Liver (tissue), 9 donors: ENCODE data around the gene ABCC9. TPM values are rescaled to one million over a fixed set of nuclear protein-coding genes. Genes with fewer than 3 reads are reported as not detected.

Experiments
- DNase-seq: peaks from one replicate; pipeline ENCODE4 v3.0.0-alpha.2; 2017; ENCODE audit warnings: low spot score
- H3K27ac ChIP-seq, 2 donors: one replicate each; pipeline ENCODE4 v1.7.0; 2013; ENCODE audit warnings: inconsistent platforms in 2 of 2, low read length in 2 of 2, control low read depth in 1 of 2, low read depth in 1 of 2, mild to moderate bottlenecking in 1 of 2
- H3K27me3 ChIP-seq, 4 donors: one replicate each; pipeline versions ENCODE4 v1.6.1 to v1.7.0; 2013; ENCODE audit warnings: low read length in 3 of 4, inconsistent platforms in 1 of 4, mild to moderate bottlenecking in 1 of 4, moderate library complexity in 1 of 4; ENCODE audit not compliant: control insufficient read depth in 4 of 4, insufficient read depth in 4 of 4
- H3K36me3 ChIP-seq, 4 donors: one replicate each; pipeline versions ENCODE4 v1.6.1 to v1.7.0; 2013; ENCODE audit warnings: low read length in 3 of 4, mild to moderate bottlenecking in 3 of 4, low read depth in 1 of 4, moderate library complexity in 1 of 4; ENCODE audit not compliant: control insufficient read depth in 4 of 4, insufficient read depth in 3 of 4
- H3K4me1 ChIP-seq, 4 donors: one replicate each; pipeline versions ENCODE4 v1.6.1 to v1.7.0; 2013; ENCODE audit warnings: low read length in 3 of 4, mild to moderate bottlenecking in 3 of 4, moderate library complexity in 1 of 4; ENCODE audit not compliant: control insufficient read depth in 4 of 4, insufficient read depth in 4 of 4
- H3K4me3 ChIP-seq, 3 donors: one replicate each; pipeline versions ENCODE4 v1.6.1 to v1.7.0; 2013; ENCODE audit warnings: low read length in 3 of 3, control low read depth in 1 of 3, low read depth in 1 of 3, mild to moderate bottlenecking in 1 of 3
- H3K9ac ChIP-seq, 2 donors: one replicate each; pipeline ENCODE4 v1.7.0; 2013; ENCODE audit warnings: low read length in 2 of 2, mild to moderate bottlenecking in 2 of 2, moderate library complexity in 2 of 2, control low read depth in 1 of 2, low read depth in 1 of 2
- H3K9me3 ChIP-seq, 4 donors: one replicate each; pipeline versions ENCODE4 v1.6.1 to v1.7.0; 2013; ENCODE audit warnings: low read length in 3 of 4; ENCODE audit not compliant: control insufficient read depth in 4 of 4
- FOXA2 ChIP-seq: IDR thresholded peaks from 2 replicates; pipeline ENCODE4 v1.6.1; 2016; ENCODE audit warnings: antibody characterized with exemption
- GABPA ChIP-seq, 2 donors: IDR thresholded peaks in 1 of 2; conservative IDR thresholded peaks in 1 of 2; 2 replicates each; pipeline ENCODE4 v1.6.1; 2016; ENCODE audit warnings: antibody characterized with exemption in 2 of 2, mild to moderate bottlenecking in 1 of 2, moderate library complexity in 1 of 2
- HNF4A ChIP-seq, 2 donors: conservative IDR thresholded peaks; 2 replicates each; pipeline ENCODE4 v1.6.1; 2016; ENCODE audit warnings: antibody characterized with exemption in 2 of 2, mild to moderate bottlenecking in 2 of 2
- HNF4G ChIP-seq: IDR thresholded peaks from 2 replicates; pipeline ENCODE4 v1.6.1; 2016; ENCODE audit warnings: antibody characterized with exemption
- JUND ChIP-seq, 2 donors: IDR thresholded peaks; 2 replicates each; pipeline ENCODE4 v1.6.1; 2016; ENCODE audit warnings: antibody characterized with exemption in 2 of 2
- RAD21 ChIP-seq, 2 donors: IDR thresholded peaks; 2 replicates each; pipeline ENCODE4 v1.6.1; 2016; ENCODE audit warnings: antibody characterized with exemption in 2 of 2, mild to moderate bottlenecking in 2 of 2
- RXRA ChIP-seq, 2 donors: IDR thresholded peaks; 2 replicates each; pipeline ENCODE4 v1.6.1; 2017 to 2018; ENCODE audit warnings: antibody characterized with exemption in 2 of 2, mild to moderate bottlenecking in 1 of 2
- TAF1 ChIP-seq: conservative IDR thresholded peaks from 2 replicates; pipeline ENCODE4 v1.6.1; 2016; ENCODE audit warnings: antibody characterized with exemption, mild to moderate bottlenecking
- YY1 ChIP-seq: IDR thresholded peaks from 2 replicates; pipeline ENCODE4 v1.6.1; 2016; ENCODE audit warnings: antibody characterized with exemption, mild to moderate bottlenecking
- WGBS: extraction: QIAGEN DNeasy Blood & Tissue Kit; methylation state at CpG from one replicate; pipeline ENCODE4 v1.1.7; 2013; 5-methylcytosine and 5-hydroxymethylcytosine counted together
- polyA plus RNA-seq, 2 donors: library from polyadenylated mRNA; stranded (reverse) in 1 of 2; unstranded in 1 of 2; fragments of 200-250 nt in 1 of 2; fragments of >200 nt in 1 of 2; fragmentation: Nextera tagmentation in 1 of 2; extraction: Ambion mirVana in 1 of 2; gene quantifications; one replicate each; pipeline versions ENCODE4 v1.2.1 to v1.2.3, GENCODE V29; 2013 to 2015
- total RNA-seq, 2 donors: library from RNA; depleted of rRNA; stranded (reverse); fragments of >200 nt; gene quantifications; one replicate each; pipeline ENCODE4 v1.2.3, GENCODE V29; 2014
- TF ChIP-seq, protein P1 (sequence below): IDR thresholded peaks from 2 replicates; pipeline ENCODE4 v1.6.1; 2016; ENCODE audit warnings: antibody characterized with exemption, mild to moderate bottlenecking
- TF ChIP-seq, protein P2 (sequence below): IDR thresholded peaks from 2 replicates; pipeline ENCODE4 v1.6.1; 2016; ENCODE audit warnings: antibody characterized with exemption
- TF ChIP-seq, protein P3 (sequence below): fragments of 150-350 bp; IDR thresholded peaks from 2 replicates; pipeline ENCODE4 v1.5.1; 2017; ENCODE audit warnings: improper control_type of control experiment, low read depth, low read length; ENCODE audit not compliant: missing input control
- TF ChIP-seq, protein P4 (sequence below): IDR thresholded peaks from 2 replicates; pipeline ENCODE4 v1.6.1; 2016; ENCODE audit warnings: antibody characterized with exemption
- donor health status: healthy.
- donor health status: healthy.
- donor health status: healthy.
- donor health status: healthy.
- donor health status: healthy.

The ABCC9 gene
- total and polyA plus RNA-seq, 4 donors, result 2.7 to 55.6 (median 10.7) TPM

DNA sequence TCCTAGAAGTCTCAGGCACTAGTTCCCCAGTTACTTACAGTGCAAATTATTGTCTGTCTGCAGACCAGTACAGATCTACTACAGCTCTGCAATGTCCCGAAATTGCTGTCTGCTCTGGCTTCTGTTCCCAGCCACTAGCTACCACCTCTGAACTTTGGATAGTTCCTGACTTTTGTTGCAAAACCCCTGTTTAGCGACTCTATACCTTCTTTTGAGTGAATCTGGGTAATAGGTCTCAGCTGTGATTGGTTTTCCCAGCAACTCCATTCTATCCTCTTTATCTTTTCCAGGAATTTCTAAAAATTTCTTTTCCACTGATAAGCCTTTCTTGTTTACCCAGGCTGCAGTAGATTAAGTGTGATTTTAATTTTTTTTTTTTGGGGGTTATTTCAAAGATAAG lies 183.5 kb downstream of the ABCC9 start (continued):
- TF ChIP-seq, protein P1, sequence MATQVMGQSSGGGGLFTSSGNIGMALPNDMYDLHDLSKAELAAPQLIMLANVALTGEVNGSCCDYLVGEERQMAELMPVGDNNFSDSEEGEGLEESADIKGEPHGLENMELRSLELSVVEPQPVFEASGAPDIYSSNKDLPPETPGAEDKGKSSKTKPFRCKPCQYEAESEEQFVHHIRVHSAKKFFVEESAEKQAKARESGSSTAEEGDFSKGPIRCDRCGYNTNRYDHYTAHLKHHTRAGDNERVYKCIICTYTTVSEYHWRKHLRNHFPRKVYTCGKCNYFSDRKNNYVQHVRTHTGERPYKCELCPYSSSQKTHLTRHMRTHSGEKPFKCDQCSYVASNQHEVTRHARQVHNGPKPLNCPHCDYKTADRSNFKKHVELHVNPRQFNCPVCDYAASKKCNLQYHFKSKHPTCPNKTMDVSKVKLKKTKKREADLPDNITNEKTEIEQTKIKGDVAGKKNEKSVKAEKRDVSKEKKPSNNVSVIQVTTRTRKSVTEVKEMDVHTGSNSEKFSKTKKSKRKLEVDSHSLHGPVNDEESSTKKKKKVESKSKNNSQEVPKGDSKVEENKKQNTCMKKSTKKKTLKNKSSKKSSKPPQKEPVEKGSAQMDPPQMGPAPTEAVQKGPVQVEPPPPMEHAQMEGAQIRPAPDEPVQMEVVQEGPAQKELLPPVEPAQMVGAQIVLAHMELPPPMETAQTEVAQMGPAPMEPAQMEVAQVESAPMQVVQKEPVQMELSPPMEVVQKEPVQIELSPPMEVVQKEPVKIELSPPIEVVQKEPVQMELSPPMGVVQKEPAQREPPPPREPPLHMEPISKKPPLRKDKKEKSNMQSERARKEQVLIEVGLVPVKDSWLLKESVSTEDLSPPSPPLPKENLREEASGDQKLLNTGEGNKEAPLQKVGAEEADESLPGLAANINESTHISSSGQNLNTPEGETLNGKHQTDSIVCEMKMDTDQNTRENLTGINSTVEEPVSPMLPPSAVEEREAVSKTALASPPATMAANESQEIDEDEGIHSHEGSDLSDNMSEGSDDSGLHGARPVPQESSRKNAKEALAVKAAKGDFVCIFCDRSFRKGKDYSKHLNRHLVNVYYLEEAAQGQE, result peak; percentile 94
- TF ChIP-seq, protein P2, sequence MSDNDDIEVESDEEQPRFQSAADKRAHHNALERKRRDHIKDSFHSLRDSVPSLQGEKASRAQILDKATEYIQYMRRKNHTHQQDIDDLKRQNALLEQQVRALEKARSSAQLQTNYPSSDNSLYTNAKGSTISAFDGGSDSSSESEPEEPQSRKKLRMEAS, result peak; percentile 56
- TF ChIP-seq RXRA (IDR thresholded peaks at IDR 0.05), result peak; percentile 87 to 93
- TF ChIP-seq, protein P3, sequence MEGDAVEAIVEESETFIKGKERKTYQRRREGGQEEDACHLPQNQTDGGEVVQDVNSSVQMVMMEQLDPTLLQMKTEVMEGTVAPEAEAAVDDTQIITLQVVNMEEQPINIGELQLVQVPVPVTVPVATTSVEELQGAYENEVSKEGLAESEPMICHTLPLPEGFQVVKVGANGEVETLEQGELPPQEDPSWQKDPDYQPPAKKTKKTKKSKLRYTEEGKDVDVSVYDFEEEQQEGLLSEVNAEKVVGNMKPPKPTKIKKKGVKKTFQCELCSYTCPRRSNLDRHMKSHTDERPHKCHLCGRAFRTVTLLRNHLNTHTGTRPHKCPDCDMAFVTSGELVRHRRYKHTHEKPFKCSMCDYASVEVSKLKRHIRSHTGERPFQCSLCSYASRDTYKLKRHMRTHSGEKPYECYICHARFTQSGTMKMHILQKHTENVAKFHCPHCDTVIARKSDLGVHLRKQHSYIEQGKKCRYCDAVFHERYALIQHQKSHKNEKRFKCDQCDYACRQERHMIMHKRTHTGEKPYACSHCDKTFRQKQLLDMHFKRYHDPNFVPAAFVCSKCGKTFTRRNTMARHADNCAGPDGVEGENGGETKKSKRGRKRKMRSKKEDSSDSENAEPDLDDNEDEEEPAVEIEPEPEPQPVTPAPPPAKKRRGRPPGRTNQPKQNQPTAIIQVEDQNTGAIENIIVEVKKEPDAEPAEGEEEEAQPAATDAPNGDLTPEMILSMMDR, result no peak

DNA sequence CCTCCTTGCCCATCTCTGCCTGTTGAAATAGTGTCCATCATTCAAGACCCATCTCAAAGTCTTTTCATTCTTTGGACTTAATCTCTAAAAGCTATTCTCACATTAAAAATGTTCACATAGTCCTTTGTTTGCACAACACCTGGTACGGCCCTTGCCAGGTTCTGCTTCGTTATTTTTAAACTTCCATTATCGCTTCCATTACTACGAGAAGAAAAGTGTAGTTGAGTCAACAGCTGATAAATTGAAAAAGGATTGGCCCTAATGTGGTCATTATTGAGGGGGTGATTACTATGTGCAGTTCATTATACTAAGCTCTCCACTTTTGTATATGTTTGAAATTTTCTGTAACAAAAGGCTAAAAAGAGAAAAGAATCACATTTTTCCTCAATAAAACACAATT lies 184.5 kb downstream of the ABCC9 start:
- H3K27ac ChIP-seq, result peak overlapping the region; percentile 57 to 83
- WGBS, result 58% methylated on average over 4 of the region's 4 CpGs
- peaks cover 5 to 13% (median 7%) of the 10 kb centered on the region in 4 donors for H3K4me1 ChIP-seq
- no peak for DNase-seq
- TF ChIP-seq FOXA2 (no peak), RAD21 (IDR thresholded peaks at IDR 0.05) (no peak), YY1 (peak; percentile 88), HNF4G (no peak)
- TF ChIP-seq, protein P1, result no peak
- TF ChIP-seq, protein P2, result no peak
- no peaks in the 10 kb centered on the region for H3K27me3 ChIP-seq
- H3K4me3 ChIP-seq, result peak overlapping the region in 2 of 3 donors; percentile 9 to 41
- H3K9me3 ChIP-seq, result no peaks in the 10 kb centered on the region
- peak overlapping the region; percentile 0 to 60 for H3K9ac ChIP-seq
- no peaks in the 10 kb centered on the region for H3K36me3 ChIP-seq

DNA sequence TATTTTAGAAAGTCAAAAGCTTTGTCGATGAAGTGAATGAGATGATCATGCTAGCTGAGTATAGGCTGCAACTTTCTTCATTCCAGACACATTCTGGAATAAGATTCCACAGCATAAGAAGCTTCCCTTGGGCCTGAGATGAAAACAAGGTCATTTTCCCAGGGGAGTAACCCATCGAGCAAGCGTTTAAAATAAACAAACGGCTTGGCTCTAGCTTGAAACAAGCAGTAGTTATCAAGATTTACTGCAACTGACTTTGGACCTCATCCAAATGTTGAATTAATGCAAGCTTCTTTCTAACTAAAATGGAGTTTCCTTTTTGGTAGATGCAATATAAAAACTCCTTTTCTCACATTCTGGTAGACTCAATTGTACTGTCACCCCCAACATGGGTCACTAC lies 189.7 kb downstream of the ABCC9 start:
- no peaks in the 10 kb centered on the region for H3K36me3 ChIP-seq
- H3K4me3 ChIP-seq, result no peak overlapping the region
- peaks cover 2 to 16% (median 12%) of the 10 kb centered on the region in 4 donors for H3K4me1 ChIP-seq
- no peak for DNase-seq
- H3K27ac ChIP-seq, result peak overlapping the region in 1 of 2 donors; percentile 42
- no peaks in the 10 kb centered on the region for H3K27me3 ChIP-seq
- 23% methylated on average over 4 of the region's 4 CpGs for WGBS
- no peaks in the 10 kb centered on the region for H3K9me3 ChIP-seq
- no peak overlapping the region for H3K9ac ChIP-seq
- TF ChIP-seq, protein P4, sequence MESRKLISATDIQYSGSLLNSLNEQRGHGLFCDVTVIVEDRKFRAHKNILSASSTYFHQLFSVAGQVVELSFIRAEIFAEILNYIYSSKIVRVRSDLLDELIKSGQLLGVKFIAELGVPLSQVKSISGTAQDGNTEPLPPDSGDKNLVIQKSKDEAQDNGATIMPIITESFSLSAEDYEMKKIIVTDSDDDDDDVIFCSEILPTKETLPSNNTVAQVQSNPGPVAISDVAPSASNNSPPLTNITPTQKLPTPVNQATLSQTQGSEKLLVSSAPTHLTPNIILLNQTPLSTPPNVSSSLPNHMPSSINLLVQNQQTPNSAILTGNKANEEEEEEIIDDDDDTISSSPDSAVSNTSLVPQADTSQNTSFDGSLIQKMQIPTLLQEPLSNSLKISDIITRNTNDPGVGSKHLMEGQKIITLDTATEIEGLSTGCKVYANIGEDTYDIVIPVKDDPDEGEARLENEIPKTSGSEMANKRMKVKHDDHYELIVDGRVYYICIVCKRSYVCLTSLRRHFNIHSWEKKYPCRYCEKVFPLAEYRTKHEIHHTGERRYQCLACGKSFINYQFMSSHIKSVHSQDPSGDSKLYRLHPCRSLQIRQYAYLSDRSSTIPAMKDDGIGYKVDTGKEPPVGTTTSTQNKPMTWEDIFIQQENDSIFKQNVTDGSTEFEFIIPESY, result no peak
- TF ChIP-seq HNF4A (conservative IDR thresholded peaks at IDR 0.05) (peak; percentile 28 to 50), YY1 (peak; percentile 59), RXRA (IDR thresholded peaks at IDR 0.05) (peak; percentile 76 to 92), TAF1 (no peak), JUND (IDR thresholded peaks at IDR 0.05) (peak in 1 of 2 donors; percentile 15), HNF4G (no peak), GABPA (IDR thresholded peaks at IDR 0.05 in 1 of 2, conservative IDR thresholded peaks at IDR 0.05 in 1 of 2) (no peak), FOXA2 (peak; percentile 67)
- TF ChIP-seq, protein P1, result no peak
